ENCODE results near the gene ELL2.

Gene ELL2

DNA sequence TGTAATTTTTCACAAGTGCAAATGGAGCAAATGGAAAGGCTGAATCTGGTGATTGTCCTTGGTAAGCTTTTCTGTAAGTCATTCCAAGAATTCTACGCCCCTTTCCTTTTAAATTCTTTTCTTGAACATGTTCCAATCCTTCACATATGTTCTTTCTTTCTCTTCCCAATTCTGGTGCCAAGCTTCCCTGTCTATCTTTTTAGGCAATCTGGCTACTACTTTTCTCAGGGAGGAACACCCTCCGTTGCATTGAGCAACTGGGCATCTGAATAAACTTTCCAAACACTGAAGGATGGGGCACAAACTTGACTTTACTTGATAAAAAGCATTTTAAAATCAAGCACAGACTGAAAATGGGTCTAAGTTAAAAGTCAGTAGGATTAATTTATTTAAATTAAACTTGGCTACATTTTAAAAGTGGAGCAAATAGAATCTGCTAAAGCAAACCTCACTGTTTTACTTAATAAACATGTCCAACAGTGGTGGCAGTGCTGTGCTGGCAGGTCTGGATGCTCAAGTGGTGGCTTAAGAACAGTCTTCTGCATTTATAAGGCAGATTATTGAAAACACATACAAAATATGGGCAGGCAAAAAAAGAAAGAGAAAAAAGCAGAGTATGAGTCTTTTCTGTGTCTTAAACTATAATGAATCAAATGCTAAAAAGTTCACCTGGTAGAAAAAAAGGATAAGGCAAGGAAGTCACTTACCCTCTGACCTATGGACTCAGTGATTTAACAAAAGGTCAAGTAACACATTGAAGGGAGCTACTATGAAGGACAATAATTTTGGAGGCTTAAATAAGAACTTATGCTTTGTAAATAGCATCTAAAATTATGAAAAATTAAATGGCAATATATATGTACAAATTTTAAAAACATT, 5.4 kb downstream of the ELL2 start:
- no peak for DNase-seq (ENCODE audit: low read depth)

DNA sequence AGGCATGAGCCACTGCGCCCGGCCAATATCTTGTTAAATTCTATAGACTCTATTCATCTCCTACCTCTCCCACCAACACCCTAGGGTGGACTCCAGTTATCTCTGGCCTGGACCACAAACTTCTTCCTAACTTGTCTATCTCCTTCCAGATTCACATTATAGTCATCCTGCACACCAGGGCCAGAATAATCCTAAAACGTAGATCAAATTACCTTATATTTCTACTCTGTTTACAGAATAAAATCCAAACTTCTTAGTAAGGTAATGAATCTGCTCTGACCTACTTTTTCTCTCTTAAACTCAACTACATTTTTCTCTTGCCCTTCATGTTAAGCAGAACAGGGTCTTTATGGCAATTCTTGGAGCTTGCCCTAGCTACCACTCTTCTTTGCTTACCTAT, 6.9 kb downstream of the ELL2 start:
- no peak for DNase-seq (ENCODE audit: low read depth)

DNA sequence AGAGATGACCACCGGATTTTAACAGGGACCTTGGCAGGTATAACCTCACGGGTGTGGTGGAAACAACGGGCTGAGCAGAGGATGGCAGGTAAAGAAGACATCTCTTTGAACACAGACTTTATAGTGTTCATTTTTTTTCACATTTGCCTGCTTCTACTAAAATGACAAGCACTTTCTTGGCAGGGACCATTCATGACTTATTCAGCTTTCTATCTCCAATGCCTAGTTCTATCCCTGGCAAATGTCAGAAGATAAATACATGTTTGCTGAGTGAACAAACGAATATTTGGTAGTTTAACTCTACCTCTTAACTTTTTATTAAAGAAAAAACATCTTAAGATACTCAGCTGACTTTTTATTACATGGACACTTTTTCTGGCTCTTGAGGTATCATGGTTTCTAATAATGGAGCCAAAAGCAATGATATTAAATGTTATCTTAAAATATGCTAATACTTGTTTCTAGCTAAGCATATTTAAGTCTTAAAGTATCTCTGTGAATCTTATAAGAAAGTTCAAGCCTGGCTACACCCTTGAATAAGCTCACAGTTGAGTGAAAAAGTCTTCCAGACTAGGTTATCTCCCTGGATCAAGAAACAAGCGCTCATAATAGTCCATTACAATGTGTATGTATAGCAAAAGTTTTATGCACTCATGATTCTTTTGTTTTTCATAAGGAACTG, 8.5 kb downstream of the ELL2 start:
- DNase-seq (ENCODE audit: low read depth) = no peak

DNA sequence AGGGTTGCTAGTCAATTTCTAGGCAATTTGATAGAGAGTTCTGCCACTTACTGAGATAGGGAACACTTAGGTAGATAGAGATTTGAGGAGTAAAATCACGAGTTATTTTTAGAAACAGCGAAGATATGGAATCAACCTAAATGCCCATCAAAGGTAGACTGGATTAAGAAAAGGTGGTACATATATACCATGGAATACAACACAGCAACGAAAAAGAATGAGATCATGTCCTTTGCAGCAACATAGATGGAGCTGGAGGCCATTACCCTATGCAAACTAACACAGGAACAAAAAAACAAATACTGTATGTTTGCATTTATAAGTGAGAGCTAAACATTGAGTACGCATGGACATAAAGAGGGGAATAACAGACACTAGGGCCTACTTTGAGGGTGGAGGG, 9.7 kb downstream of the ELL2 start:
- DNase-seq (ENCODE audit: low read depth) = no peak

GRCh38 chr5:95949810-95950209, 11.8 kb downstream of the ELL2 start:
- DNase-seq (ENCODE audit: low read depth) = no peak

- DNase-seq (ENCODE audit: low read depth) = no peak
These were observed 13.0 kb downstream of the ELL2 start for GRCh38 chr5:95948631-95949030.

- no peak for DNase-seq (ENCODE audit: low read depth)
These were observed 15.2 kb downstream of the ELL2 start for GRCh38 chr5:95946451-95946850.

DNA sequence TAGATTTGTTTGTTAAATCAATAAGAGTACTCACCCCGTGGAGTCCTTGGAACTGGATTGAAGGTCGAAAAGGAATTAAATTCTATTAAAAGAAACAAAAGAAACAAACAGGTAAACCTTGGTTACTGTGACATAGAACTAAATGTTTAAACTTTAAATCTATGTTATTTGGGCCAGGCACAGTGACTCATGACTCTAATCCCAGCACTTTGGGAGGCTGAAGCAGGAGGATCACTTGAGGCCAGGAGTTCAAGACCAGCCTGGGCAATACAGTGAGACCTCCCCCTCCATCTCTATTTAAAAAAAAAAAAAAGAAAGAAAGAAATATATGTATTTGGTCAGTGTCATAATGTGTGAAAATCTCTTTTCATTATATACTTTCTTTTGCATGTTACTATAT, 18.7 kb downstream of the ELL2 start:
- no peak for DNase-seq (ENCODE audit: low read depth)

GRCh38 chr5:95942414-95942813, 19.2 kb downstream of the ELL2 start:
- DNase-seq (ENCODE audit: low read depth) = no peak

- no peak for DNase-seq (ENCODE audit: low read depth)
These were observed 19.9 kb downstream of the ELL2 start for GRCh38 chr5:95941756-95942155.

- no peak for DNase-seq (ENCODE audit: low read depth)
These were observed 20.6 kb downstream of the ELL2 start for GRCh38 chr5:95940758-95941682.

DNA sequence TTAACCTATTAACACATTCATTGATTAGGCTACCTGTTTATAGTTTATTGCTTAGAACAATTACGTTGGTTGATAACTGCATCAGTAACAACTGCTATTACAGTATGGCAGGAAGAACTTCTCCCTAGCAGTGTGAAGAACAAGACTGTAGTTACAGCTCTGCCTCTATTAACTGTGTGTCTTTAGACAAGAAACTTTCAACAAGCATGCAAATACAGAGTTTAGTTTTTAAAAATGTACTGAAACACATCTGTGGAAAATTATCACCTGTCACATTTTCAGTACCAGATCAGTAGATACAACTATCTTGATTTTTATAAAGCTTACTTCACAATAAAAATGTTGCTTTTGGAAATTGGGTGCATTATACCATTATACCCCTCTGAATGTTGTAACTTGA, 22.2 kb downstream of the ELL2 start:
- DNase-seq (ENCODE audit: low read depth) = no peak

DNA sequence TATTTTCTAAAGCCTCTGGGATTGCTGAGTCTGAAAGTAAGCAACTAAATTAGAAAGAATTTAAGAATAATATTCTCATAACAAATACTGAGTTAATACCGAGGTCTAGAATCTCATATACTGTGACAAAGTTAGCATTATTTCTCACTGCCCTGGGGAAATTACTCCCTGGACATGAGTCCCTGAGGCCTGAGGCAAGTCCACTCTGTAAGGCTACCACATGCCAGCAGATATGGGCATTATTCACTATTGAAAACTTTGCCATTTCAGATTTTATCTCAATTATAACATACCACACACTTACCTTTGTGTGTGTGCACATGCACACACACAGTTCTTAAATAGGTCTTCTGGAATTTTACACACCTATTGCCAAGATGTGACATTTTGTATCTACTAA, 22.9 kb downstream of the ELL2 start:
- no peak for DNase-seq (ENCODE audit: low read depth)

DNA sequence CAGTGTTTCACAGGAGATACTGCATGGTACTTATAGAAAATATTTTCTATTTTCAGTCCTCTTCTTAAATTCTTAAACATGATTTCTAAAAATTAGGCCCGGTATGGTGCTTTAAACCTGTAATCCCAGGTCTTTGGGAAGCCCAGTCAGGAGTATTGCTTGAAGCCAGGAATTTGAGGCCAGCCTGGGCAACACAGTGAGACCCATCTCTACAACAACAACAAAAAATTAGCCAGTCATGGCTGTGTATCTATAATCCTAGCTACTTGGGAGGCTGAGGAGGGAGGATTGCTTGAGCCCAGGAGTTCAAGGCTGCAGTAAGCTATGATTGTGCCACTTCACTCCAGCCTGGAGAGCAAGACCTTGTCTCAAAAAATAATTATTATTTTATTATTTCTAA, 23.3 kb downstream of the ELL2 start:
- no peak for DNase-seq (ENCODE audit: low read depth)

DNA sequence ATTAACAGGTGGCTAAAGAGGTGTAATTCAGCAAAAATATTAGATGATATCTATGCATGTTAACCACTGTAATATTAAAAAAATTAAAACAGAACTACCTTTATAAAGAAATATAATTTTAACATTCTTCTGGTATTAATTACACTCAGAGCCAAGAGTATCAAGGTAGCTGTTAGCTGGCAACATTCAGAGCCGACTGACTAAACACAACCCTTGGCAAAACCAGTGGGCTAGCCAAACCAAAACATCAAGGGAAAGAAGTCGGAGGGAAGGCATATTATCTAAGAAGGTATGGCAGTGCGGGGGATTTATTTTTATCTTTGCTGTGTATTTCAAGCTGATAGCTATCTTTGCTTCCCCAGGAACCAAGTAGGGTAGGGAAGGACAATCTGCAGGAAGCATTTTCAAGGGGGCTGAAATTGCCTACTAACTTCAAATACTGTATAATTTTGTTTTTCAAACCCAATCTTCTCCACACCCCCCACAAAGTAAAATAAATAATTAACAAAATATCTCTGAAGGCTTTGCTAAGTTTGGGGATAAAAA, 24.0 kb downstream of the ELL2 start:
- no peak for DNase-seq (ENCODE audit: low read depth)

- no peak for DNase-seq (ENCODE audit: low read depth)
These were observed 24.7 kb downstream of the ELL2 start for GRCh38 chr5:95936812-95937397.

DNA sequence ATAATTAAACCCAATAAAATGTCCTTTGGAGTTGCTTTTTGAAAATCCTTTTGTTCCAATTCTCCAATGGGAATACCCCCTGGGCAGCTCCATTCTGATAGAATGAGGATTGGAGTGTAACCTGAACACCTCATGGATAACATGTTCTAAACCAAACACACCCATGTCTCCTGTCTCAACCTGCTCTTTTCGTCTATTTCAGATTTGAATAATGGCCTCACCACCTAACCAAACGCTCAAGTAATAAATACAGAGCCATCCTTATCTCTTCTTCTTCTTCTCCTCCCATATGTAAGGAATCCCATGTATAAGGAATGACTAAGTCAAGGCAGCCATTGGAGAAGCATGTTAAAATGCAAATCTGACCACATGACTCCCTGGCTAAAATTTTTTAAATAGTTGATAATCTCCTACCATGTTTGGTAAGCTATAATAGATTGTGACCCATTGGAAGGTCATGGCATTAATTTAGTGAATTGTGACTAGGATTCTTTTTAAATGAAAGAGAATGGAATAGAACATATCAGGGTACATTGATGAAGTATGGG, 26.0 kb downstream of the ELL2 start:
- no peak for DNase-seq (ENCODE audit: low read depth)

- DNase-seq (ENCODE audit: low read depth) = no peak
These were observed 27.3 kb downstream of the ELL2 start for GRCh38 chr5:95934207-95934804.

DNA sequence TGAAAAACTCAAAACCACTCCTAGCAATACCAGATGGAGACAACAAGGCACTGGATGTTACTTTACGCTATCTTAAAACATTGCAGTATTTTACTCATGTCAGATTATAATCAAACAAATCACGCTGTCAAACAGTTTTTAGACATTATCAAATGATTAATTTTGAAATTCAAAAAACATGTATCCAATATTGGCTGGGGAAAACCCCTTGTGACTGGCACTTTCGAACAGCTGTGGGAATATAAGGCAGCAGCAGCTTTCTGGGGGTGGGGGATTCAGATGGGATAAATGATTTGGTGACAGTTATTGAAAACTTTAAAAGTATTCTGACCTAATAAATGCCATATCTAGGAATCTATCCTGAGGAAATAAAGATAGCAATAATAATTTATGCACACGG, 28.7 kb downstream of the ELL2 start:
- no peak for DNase-seq (ENCODE audit: low read depth)

- no peak for DNase-seq (ENCODE audit: low read depth)
These were observed 30.4 kb downstream of the ELL2 start for GRCh38 chr5:95931079-95931833.
